ENCODE measurements around the gene SNED1. TPM values are rescaled to one million over a fixed set of nuclear protein-coding genes. Genes with fewer than 3 reads are reported as not detected.

SNED1 gene
- total and polyA plus RNA-seq, 4 donors: 0.65 to 18.1 (median 2.8) TPM

DNA sequence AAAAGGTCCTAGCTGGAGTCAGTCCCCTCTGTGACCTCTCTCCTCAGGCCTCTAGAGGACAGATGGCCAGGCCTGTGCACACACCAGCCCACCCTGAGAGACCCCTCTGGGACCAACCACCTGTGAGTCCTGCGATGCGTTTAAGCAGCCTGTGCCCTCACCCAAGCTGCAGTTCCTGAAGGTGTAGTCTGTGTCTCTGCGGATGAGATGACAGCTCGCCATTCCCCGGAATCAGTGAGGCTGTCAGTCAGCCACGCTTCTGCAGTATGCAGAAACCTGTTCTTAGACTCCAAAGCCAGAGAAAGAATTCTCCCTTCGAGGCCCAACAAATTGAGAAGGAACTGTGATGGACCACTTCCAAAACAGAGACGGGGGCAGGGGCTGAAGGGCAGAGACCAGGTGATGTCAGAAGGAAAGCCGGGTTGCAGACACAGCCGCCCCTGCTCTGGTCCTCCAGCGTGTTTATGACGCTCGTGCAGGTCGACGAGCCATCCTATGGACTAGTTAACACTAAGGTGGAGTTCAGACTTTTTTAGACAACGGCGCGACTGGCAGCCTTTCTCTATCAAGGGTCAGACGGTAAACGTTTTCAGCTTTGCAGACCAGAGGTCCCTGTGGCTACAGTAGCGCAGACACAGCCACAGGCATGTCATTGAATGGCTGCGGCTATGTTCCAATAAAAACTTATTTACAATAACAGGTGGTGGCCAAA lies 93.5 kb downstream of the SNED1 start:
- 94% methylated on average over 22 of the region's 22 CpGs for WGBS
- no peak overlapping the region for H3K27ac ChIP-seq (ENCODE audit: low read depth in 1 of 2, low read length in 2 of 2)
- H3K27me3 ChIP-seq (ENCODE audit: control insufficient read depth in 4 of 4, insufficient read depth in 4 of 4, low read length in 3 of 4): no peaks in the 10 kb centered on the region
- DNase-seq (ENCODE audit: low spot score): no peak
- H3K4me3 ChIP-seq (ENCODE audit: low read depth in 1 of 3, low read length in 3 of 3): no peak overlapping the region
- TF ChIP-seq RXRA (IDR thresholded peaks at IDR 0.05) (no peak), TAF1 (conservative IDR thresholded peaks at IDR 0.05) (no peak)
- no peak overlapping the region for H3K9ac ChIP-seq (ENCODE audit: low read depth in 1 of 2, low read length in 2 of 2)
- peaks cover 11 to 28% (median 23%) of the 10 kb centered on the region in 4 donors for H3K4me1 ChIP-seq (ENCODE audit: control insufficient read depth in 4 of 4, insufficient read depth in 4 of 4, low read length in 3 of 4)
- peaks cover 9 to 55% (median 41%) of the 10 kb centered on the region in 4 donors for H3K36me3 ChIP-seq (ENCODE audit: control insufficient read depth in 4 of 4, insufficient read depth in 3 of 4, low read depth in 1 of 4, low read length in 3 of 4)
- H3K9me3 ChIP-seq (ENCODE audit: control insufficient read depth in 4 of 4, low read length in 3 of 4): no peaks in the 10 kb centered on the region

DNA sequence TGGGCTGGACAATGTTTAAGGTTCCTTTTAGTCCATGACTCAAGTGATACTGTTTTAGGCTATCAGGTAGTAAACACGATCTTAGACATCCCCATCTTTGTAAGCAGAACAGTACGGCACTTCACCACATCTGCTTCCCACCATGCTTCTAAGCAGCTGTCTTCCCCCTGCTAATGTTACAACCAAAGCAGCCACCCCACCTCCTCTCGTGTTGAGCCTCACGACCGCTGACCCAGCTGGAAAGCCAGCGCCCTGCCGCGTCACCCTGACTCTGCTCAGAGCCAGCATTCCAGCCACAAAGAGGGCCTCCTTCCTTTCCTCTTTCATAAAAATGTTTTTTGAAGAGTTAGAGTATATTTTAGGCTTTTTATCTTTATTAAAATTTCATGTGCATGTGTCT lies 94.3 kb downstream of the SNED1 start:
- Histone ChIP-seq H3K9ac (ENCODE audit: low read depth in 1 of 2, low read length in 2 of 2) (no peak overlapping the region), H3K27me3 (ENCODE audit: control insufficient read depth in 4 of 4, insufficient read depth in 4 of 4, low read length in 3 of 4) (no peaks in the 10 kb centered on the region), H3K27ac (ENCODE audit: low read depth in 1 of 2, low read length in 2 of 2) (no peak overlapping the region), H3K4me3 (ENCODE audit: low read depth in 1 of 3, low read length in 3 of 3) (no peak overlapping the region), H3K4me1 (ENCODE audit: control insufficient read depth in 4 of 4, insufficient read depth in 4 of 4, low read length in 3 of 4) (peaks cover 11 to 28% (median 23%) of the 10 kb centered on the region in 4 donors), H3K9me3 (ENCODE audit: control insufficient read depth in 4 of 4, low read length in 3 of 4) (no peaks in the 10 kb centered on the region), H3K36me3 (ENCODE audit: control insufficient read depth in 4 of 4, insufficient read depth in 3 of 4, low read depth in 1 of 4, low read length in 3 of 4) (peaks cover 9 to 54% (median 39%) of the 10 kb centered on the region in 4 donors)
- WGBS: 80% methylated on average over 8 of the region's 8 CpGs
- TF ChIP-seq FOXA2 (IDR thresholded peaks at IDR 0.05) (no peak), YY1 (IDR thresholded peaks at IDR 0.05) (no peak), GABPA (IDR thresholded peaks at IDR 0.05 in 1 of 2, conservative IDR thresholded peaks at IDR 0.05 in 1 of 2) (no peak), HNF4G (IDR thresholded peaks at IDR 0.05) (no peak), HNF4A (conservative IDR thresholded peaks at IDR 0.05) (no peak), SP1 (IDR thresholded peaks at IDR 0.05) (no peak), FOXA1 (IDR thresholded peaks at IDR 0.05) (no peak), RXRA (IDR thresholded peaks at IDR 0.05) (no peak), JUND (IDR thresholded peaks at IDR 0.05) (no peak), EGR1 (IDR thresholded peaks at IDR 0.05; ENCODE audit: low read depth in 2 of 2) (no peak), NR2F2 (IDR thresholded peaks at IDR 0.05) (no peak)
- TF ChIP-seq, protein P1, sequence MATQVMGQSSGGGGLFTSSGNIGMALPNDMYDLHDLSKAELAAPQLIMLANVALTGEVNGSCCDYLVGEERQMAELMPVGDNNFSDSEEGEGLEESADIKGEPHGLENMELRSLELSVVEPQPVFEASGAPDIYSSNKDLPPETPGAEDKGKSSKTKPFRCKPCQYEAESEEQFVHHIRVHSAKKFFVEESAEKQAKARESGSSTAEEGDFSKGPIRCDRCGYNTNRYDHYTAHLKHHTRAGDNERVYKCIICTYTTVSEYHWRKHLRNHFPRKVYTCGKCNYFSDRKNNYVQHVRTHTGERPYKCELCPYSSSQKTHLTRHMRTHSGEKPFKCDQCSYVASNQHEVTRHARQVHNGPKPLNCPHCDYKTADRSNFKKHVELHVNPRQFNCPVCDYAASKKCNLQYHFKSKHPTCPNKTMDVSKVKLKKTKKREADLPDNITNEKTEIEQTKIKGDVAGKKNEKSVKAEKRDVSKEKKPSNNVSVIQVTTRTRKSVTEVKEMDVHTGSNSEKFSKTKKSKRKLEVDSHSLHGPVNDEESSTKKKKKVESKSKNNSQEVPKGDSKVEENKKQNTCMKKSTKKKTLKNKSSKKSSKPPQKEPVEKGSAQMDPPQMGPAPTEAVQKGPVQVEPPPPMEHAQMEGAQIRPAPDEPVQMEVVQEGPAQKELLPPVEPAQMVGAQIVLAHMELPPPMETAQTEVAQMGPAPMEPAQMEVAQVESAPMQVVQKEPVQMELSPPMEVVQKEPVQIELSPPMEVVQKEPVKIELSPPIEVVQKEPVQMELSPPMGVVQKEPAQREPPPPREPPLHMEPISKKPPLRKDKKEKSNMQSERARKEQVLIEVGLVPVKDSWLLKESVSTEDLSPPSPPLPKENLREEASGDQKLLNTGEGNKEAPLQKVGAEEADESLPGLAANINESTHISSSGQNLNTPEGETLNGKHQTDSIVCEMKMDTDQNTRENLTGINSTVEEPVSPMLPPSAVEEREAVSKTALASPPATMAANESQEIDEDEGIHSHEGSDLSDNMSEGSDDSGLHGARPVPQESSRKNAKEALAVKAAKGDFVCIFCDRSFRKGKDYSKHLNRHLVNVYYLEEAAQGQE (IDR thresholded peaks at IDR 0.05): no peak
- TF ChIP-seq, protein P2, sequence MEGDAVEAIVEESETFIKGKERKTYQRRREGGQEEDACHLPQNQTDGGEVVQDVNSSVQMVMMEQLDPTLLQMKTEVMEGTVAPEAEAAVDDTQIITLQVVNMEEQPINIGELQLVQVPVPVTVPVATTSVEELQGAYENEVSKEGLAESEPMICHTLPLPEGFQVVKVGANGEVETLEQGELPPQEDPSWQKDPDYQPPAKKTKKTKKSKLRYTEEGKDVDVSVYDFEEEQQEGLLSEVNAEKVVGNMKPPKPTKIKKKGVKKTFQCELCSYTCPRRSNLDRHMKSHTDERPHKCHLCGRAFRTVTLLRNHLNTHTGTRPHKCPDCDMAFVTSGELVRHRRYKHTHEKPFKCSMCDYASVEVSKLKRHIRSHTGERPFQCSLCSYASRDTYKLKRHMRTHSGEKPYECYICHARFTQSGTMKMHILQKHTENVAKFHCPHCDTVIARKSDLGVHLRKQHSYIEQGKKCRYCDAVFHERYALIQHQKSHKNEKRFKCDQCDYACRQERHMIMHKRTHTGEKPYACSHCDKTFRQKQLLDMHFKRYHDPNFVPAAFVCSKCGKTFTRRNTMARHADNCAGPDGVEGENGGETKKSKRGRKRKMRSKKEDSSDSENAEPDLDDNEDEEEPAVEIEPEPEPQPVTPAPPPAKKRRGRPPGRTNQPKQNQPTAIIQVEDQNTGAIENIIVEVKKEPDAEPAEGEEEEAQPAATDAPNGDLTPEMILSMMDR (IDR thresholded peaks at IDR 0.05; ENCODE audit: low read depth, low read length, missing input control): no peak
- TF ChIP-seq, protein P3, sequence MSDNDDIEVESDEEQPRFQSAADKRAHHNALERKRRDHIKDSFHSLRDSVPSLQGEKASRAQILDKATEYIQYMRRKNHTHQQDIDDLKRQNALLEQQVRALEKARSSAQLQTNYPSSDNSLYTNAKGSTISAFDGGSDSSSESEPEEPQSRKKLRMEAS (IDR thresholded peaks at IDR 0.05): no peak
- TF ChIP-seq, protein P4, sequence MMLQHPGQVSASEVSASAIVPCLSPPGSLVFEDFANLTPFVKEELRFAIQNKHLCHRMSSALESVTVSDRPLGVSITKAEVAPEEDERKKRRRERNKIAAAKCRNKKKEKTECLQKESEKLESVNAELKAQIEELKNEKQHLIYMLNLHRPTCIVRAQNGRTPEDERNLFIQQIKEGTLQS (IDR thresholded peaks at IDR 0.05): no peak
- no peak for DNase-seq (ENCODE audit: low spot score)
